Epidermal melanocyte (primary cell): ENCODE data around the gene LSM7.

Experiments
- DNase-seq: peaks from one replicate; pipeline ENCODE4 v3.0.0; 2011; ENCODE audit warnings: low spot score; ENCODE audit not compliant: insufficient read length

Gene LSM7

GRCh38 chr19:2328401-2329148 lies at the start of gene LSM7, which contains the start of gene SPPL2B:
Gene LSM7 (minus strand): TSS chr19:2328586. CDS start chr19:2328566, 20 bp downstream.
Gene SPPL2B (plus strand): TSS chr19:2328684. CDS start chr19:2328710, 26 bp downstream.
- peak; percentile 100 for DNase-seq

- DNase-seq = peak; percentile 8
Observed at GRCh38 chr19:2376784-2377519, 48.6 kb upstream of the LSM7 start.

GRCh38 chr19:2375353-2376121 lies 47.2 kb upstream of the LSM7 start:
- peak; percentile 10 for DNase-seq

- DNase-seq = no peak
Observed at GRCh38 chr19:2374808-2375207, 46.4 kb upstream of the LSM7 start.

GRCh38 chr19:2372076-2372612 lies 43.8 kb upstream of the LSM7 start:
- DNase-seq = peak; percentile 37

GRCh38 chr19:2371656-2372055 lies 43.3 kb upstream of the LSM7 start:
- DNase-seq = peak; percentile 11

- peak; percentile 36 for DNase-seq
Observed at GRCh38 chr19:2365201-2365970, 37.0 kb upstream of the LSM7 start.

GRCh38 chr19:2363419-2363818 lies 35.0 kb upstream of the LSM7 start:
- peak; percentile 9 for DNase-seq

GRCh38 chr19:2362970-2363300 lies 34.5 kb upstream of the LSM7 start:
- peak; percentile 5 for DNase-seq

- DNase-seq = peak; percentile 10
Observed at GRCh38 chr19:2362046-2362969, 33.9 kb upstream of the LSM7 start.

- DNase-seq = peak; percentile 8
Observed at GRCh38 chr19:2361246-2362045, 33.1 kb upstream of the LSM7 start.

- no peak for DNase-seq
Observed at GRCh38 chr19:2360833-2361232, 32.4 kb upstream of the LSM7 start.

GRCh38 chr19:2359992-2360685 lies 31.8 kb upstream of the LSM7 start, which contains the start of gene TMPRSS9:
Gene TMPRSS9 (plus strand): TSS chr19:2360265. CDS start chr19:2389786, 29,521 bp downstream.
- DNase-seq = no peak

- DNase-seq = no peak
Observed at GRCh38 chr19:2358548-2359173, 30.3 kb upstream of the LSM7 start.

GRCh38 chr19:2357279-2358206 lies 29.2 kb upstream of the LSM7 start:
- no peak for DNase-seq

- no peak for DNase-seq
Observed at GRCh38 chr19:2356036-2356646, 27.8 kb upstream of the LSM7 start.
